ENCODE measurements around the gene MTMR12.

MTMR12 gene

GRCh38 chr5:32312595-32313332 is at the start of gene MTMR12:
MTMR12 (minus strand) TSS chr5:32312939; CDS start chr5:32312838, 101 bp downstream.
- DNase-seq (ENCODE audit: low read depth, low spot score): peak; percentile 97
- no peak for TF ChIP-seq EZH2 (IDR thresholded peaks at IDR 0.05)
- no peak for TF ChIP-seq FOXP2 (optimal IDR thresholded peaks at IDR 0.05; ENCODE audit: control extremely low read depth, extremely low read length, insufficient read depth)
- no peak for TF ChIP-seq POLR2AphosphoS5 (IDR thresholded peaks at IDR 0.05; ENCODE audit: borderline replicate concordance, low read depth, low read length)
- peak within 1 kb of the TSS; percentile 86 for H3K9ac ChIP-seq (ENCODE audit: insufficient read length)
- H3K4me3 ChIP-seq: peak within 1 kb of the TSS; percentile 88
- H3K9me3 ChIP-seq (ENCODE audit: low read depth, low read length): no peaks in the 10 kb centered on the region
- H3K27ac ChIP-seq: peak within 1 kb of the TSS; percentile 54
- H3K36me3 ChIP-seq (ENCODE audit: insufficient read depth, low read length): 0 out of 2 replicates have a peak, but pooled peaks cover 3% of the 10 kb centered on the region

- Histone ChIP-seq H3K36me3 (ENCODE audit: insufficient read depth, low read length) (peaks cover 67% of the 10 kb centered on the region), H3K9ac (ENCODE audit: insufficient read length) (no peak overlapping the region), H3K9me3 (ENCODE audit: low read depth, low read length) (no peaks in the 10 kb centered on the region), H3K4me3 (no peak overlapping the region), H3K27ac (no peak overlapping the region)
- TF ChIP-seq POLR2AphosphoS5 (IDR thresholded peaks at IDR 0.05; ENCODE audit: borderline replicate concordance, low read depth, low read length): no peak
- no peak for TF ChIP-seq FOXP2 (optimal IDR thresholded peaks at IDR 0.05; ENCODE audit: control extremely low read depth, extremely low read length, insufficient read depth)
- TF ChIP-seq EZH2 (IDR thresholded peaks at IDR 0.05): no peak
- DNase-seq (ENCODE audit: low read depth, low spot score): no peak
These were observed 49.8 kb upstream of the MTMR12 start for GRCh38 chr5:32362527-32362926.

- DNase-seq (ENCODE audit: low read depth, low spot score): no peak
- Histone ChIP-seq H3K9me3 (ENCODE audit: low read depth, low read length) (no peaks in the 10 kb centered on the region), H3K4me3 (no peak overlapping the region), H3K9ac (ENCODE audit: insufficient read length) (no peak overlapping the region), H3K27ac (no peak overlapping the region), H3K36me3 (ENCODE audit: insufficient read depth, low read length) (peaks cover 75% of the 10 kb centered on the region)
- no peak for TF ChIP-seq FOXP2 (optimal IDR thresholded peaks at IDR 0.05; ENCODE audit: control extremely low read depth, extremely low read length, insufficient read depth)
- TF ChIP-seq EZH2 (IDR thresholded peaks at IDR 0.05): no peak
- TF ChIP-seq POLR2AphosphoS5 (IDR thresholded peaks at IDR 0.05; ENCODE audit: borderline replicate concordance, low read depth, low read length): no peak
These were observed 48.2 kb upstream of the MTMR12 start for GRCh38 chr5:32360906-32361305.

- H3K9me3 ChIP-seq (ENCODE audit: low read depth, low read length): no peaks in the 10 kb centered on the region
- H3K36me3 ChIP-seq (ENCODE audit: insufficient read depth, low read length): peaks cover 80% of the 10 kb centered on the region
- H3K27ac ChIP-seq: no peak overlapping the region
- no peak overlapping the region for H3K4me3 ChIP-seq
- H3K9ac ChIP-seq (ENCODE audit: insufficient read length): no peak overlapping the region
- no peak for DNase-seq (ENCODE audit: low read depth, low spot score)
- TF ChIP-seq FOXP2 (optimal IDR thresholded peaks at IDR 0.05; ENCODE audit: control extremely low read depth, extremely low read length, insufficient read depth) (no peak), EZH2 (IDR thresholded peaks at IDR 0.05) (no peak), POLR2AphosphoS5 (IDR thresholded peaks at IDR 0.05; ENCODE audit: borderline replicate concordance, low read depth, low read length) (no peak)
These were observed 45.9 kb upstream of the MTMR12 start for GRCh38 chr5:32358611-32359010.

- no peak overlapping the region for H3K27ac ChIP-seq
- peaks cover 74% of the 10 kb centered on the region for H3K36me3 ChIP-seq (ENCODE audit: insufficient read depth, low read length)
- H3K9ac ChIP-seq (ENCODE audit: insufficient read length): no peak overlapping the region
- no peak for DNase-seq (ENCODE audit: low read depth, low spot score)
- TF ChIP-seq FOXP2 (optimal IDR thresholded peaks at IDR 0.05; ENCODE audit: control extremely low read depth, extremely low read length, insufficient read depth) (no peak), EZH2 (IDR thresholded peaks at IDR 0.05) (no peak), POLR2AphosphoS5 (IDR thresholded peaks at IDR 0.05; ENCODE audit: borderline replicate concordance, low read depth, low read length) (no peak)
- H3K4me3 ChIP-seq: no peak overlapping the region
- no peaks in the 10 kb centered on the region for H3K9me3 ChIP-seq (ENCODE audit: low read depth, low read length)
These were observed 44.9 kb upstream of the MTMR12 start for GRCh38 chr5:32357658-32358057.

GRCh38 chr5:32355686-32356085 is 42.9 kb upstream of the MTMR12 start:
- H3K27ac ChIP-seq: no peak overlapping the region
- DNase-seq (ENCODE audit: low read depth, low spot score): no peak
- no peak overlapping the region for H3K4me3 ChIP-seq
- H3K36me3 ChIP-seq (ENCODE audit: insufficient read depth, low read length): peaks cover 57% of the 10 kb centered on the region
- no peak overlapping the region for H3K9ac ChIP-seq (ENCODE audit: insufficient read length)
- no peaks in the 10 kb centered on the region for H3K9me3 ChIP-seq (ENCODE audit: low read depth, low read length)
- TF ChIP-seq EZH2 (IDR thresholded peaks at IDR 0.05) (no peak), POLR2AphosphoS5 (IDR thresholded peaks at IDR 0.05; ENCODE audit: borderline replicate concordance, low read depth, low read length) (no peak), FOXP2 (optimal IDR thresholded peaks at IDR 0.05; ENCODE audit: control extremely low read depth, extremely low read length, insufficient read depth) (no peak)

- Histone ChIP-seq H3K27ac (no peak overlapping the region), H3K36me3 (ENCODE audit: insufficient read depth, low read length) (peaks cover 39% of the 10 kb centered on the region), H3K9ac (ENCODE audit: insufficient read length) (no peak overlapping the region), H3K9me3 (ENCODE audit: low read depth, low read length) (no peaks in the 10 kb centered on the region), H3K4me3 (no peak overlapping the region)
- DNase-seq (ENCODE audit: low read depth, low spot score): no peak
- TF ChIP-seq FOXP2 (optimal IDR thresholded peaks at IDR 0.05; ENCODE audit: control extremely low read depth, extremely low read length, insufficient read depth): no peak
- TF ChIP-seq EZH2 (IDR thresholded peaks at IDR 0.05): no peak
- no peak for TF ChIP-seq POLR2AphosphoS5 (IDR thresholded peaks at IDR 0.05; ENCODE audit: borderline replicate concordance, low read depth, low read length)
These were observed 40.7 kb upstream of the MTMR12 start for GRCh38 chr5:32353420-32353819.

GRCh38 chr5:32352685-32353084 is 39.9 kb upstream of the MTMR12 start:
- Histone ChIP-seq H3K4me3 (no peak overlapping the region), H3K27ac (no peak overlapping the region), H3K36me3 (ENCODE audit: insufficient read depth, low read length) (peaks cover 35% of the 10 kb centered on the region), H3K9ac (ENCODE audit: insufficient read length) (no peak overlapping the region), H3K9me3 (ENCODE audit: low read depth, low read length) (no peaks in the 10 kb centered on the region)
- no peak for DNase-seq (ENCODE audit: low read depth, low spot score)
- no peak for TF ChIP-seq EZH2 (IDR thresholded peaks at IDR 0.05)
- TF ChIP-seq POLR2AphosphoS5 (IDR thresholded peaks at IDR 0.05; ENCODE audit: borderline replicate concordance, low read depth, low read length): no peak
- TF ChIP-seq FOXP2 (optimal IDR thresholded peaks at IDR 0.05; ENCODE audit: control extremely low read depth, extremely low read length, insufficient read depth): no peak

All from SK-N-MC (cell line).